ENCODE data around the gene SNRPB2. TPM values are rescaled to one million over a fixed set of nuclear protein-coding genes. Genes with fewer than 3 reads are reported as not detected.

The SNRPB2 gene
- 36.4 and 53.3 TPM in 2 replicates for total RNA-seq

GRCh38 chr20:16729565-16730460, at the start of gene SNRPB2:
SNRPB2 (plus strand) TSS chr20:16730026; CDS start chr20:16731703, 1,677 bp downstream.

GRCh38 chr20:16748308-16748900, 18.6 kb downstream of the SNRPB2 start, which contains the start of gene OTOR:
OTOR (plus strand) TSS chr20:16748358; CDS start chr20:16748402, 44 bp downstream.

Other genes starting within 250 kb of the SNRPB2 start
- 13.2 and 13.9 TPM in 2 replicates for gene KIF16B, start 156.6 kb upstream of the SNRPB2 start, total RNA-seq
- not detected in 2 replicates for gene OTOR, start 18.3 kb downstream of the SNRPB2 start, total RNA-seq